SK-N-MC (cell line): ENCODE data around the gene TAS1R3.

Experiments
- EZH2 ChIP-seq: fragments of 200-600 bp; sonication (generic); IDR thresholded peaks from one replicate; pipeline ENCODE4 v1.6.1; 2017; ENCODE audit warnings: antibody characterized with exemption
- POLR2AphosphoS5 ChIP-seq: IDR thresholded peaks from 2 replicates; pipeline ENCODE4 v1.6.1; 2012; ENCODE audit warnings: mild to moderate bottlenecking, low read depth, low read length, borderline replicate concordance

GRCh38 chr1:1340791-1341548 lies 9.9 kb downstream of the TAS1R3 start:
- TF ChIP-seq EZH2, result no peak
- TF ChIP-seq POLR2AphosphoS5, result peak; percentile 9; the same call in 1 of the 2 replicates
